IMR-90 (cell line): ENCODE results near the gene ITPK1.

Experiments
- BHLHE40 ChIP-seq: fragments of 150-350 bp; IDR thresholded peaks from 2 replicates; pipeline ENCODE4 v1.6.1; 2016; ENCODE audit warnings: mild to moderate bottlenecking, low read depth, low read length
- CTCF ChIP-seq: conservative IDR thresholded peaks from 2 replicates; pipeline ENCODE4 v1.5.1; 2012; ENCODE audit warnings: mild to moderate bottlenecking, low read depth, low read length, improper control_type of control experiment
- MAZ ChIP-seq: IDR thresholded peaks from 2 replicates; pipeline ENCODE4 v1.6.1; 2012; ENCODE audit warnings: low read depth, mild to moderate bottlenecking, low read length, improper control_type of control experiment, moderate library complexity, borderline replicate concordance
- POLR2A ChIP-seq: IDR thresholded peaks from 2 replicates; pipeline ENCODE4 v1.6.1; 2012; ENCODE audit warnings: mild to moderate bottlenecking, low read depth, low read length

- TF ChIP-seq CTCF, result no peak
- TF ChIP-seq POLR2A, result no peak
- TF ChIP-seq MAZ, result no peak
- no peak for TF ChIP-seq BHLHE40
Measured at GRCh38 chr14:93084866-93085857, 30.6 kb downstream of the ITPK1 start.
